ENCODE results near the gene DAB2.

DAB2 gene

DNA sequence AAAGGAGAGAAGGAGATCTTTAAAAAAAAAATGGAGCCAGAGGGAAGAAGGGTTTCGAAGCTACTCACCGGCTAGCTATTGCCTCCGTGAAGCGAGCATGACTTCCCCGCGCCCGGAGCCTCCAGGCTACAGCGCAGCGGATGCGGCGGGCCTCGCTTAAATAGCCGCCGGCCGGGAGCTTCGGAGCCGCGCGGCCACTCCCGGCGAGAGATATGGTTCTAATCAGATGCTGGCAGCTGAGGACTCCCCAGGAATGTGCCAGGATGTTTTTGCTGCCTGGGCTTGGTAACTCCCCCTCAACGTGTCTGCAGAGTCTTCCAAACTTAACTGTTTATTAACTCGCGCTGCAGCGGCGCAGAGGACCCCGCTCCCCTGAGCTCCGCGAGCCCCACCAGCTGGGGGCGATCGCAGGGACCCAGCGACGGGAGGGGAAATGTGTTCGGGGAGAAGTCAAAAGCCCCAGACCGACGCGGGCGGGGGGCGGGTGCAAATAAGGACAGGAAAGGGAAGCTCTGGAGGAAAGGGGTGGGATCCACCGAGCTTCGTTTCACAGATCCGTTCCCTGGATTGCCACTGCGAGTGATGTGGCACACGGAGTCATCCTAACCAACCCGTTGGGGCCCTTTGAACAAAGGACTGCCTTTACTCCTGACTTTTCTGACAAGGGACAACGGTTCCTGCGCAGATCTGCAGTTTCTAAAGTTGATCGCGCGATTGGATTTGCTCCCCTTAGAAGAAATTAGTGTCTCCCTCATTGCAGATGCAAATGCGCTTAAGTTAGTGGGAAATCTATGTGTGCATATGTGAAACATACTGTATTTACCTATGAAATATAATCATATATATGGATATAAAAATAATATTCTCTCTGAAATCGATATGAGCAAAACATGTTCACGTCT, at the start of gene DAB2:
Gene DAB2 (minus strand): TSS at position 245 of the 902 bp plus-strand sequence. CDS start 30,660 bp downstream, outside the sequence.
- DNase-seq (ENCODE audit: low read depth in 2 of 2): peak in 1 of 2 donors; percentile 28

DNA sequence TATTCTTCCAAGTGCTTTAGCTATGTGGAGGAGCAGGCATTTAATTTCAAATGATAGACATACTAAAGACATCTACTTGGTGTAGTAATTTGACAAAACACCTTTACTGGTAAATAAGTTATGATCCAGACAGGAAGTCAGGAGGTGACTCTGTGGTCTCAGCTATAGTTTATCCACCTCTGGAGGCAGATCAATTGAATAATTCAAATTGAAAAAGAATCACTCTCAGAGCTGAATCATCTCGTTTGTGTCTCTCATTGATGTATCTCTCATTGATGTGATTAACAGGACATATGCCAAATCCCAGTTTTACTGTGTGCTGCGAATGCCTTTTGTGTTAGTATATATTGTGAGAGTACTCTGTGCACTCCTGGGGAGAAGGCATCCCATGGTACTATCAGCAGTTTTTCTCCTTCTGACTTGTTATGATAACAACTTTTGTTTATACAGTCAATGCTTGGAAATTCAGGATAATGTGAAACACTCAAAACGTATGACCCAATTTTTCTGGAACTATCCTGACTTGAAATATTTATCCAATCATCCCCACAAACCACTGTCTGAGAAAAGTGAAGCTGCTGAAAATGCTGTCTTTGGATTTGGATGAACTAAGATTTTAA, 48.5 kb upstream of the DAB2 start:
- no peak for DNase-seq (ENCODE audit: low read depth in 2 of 2)

DNA sequence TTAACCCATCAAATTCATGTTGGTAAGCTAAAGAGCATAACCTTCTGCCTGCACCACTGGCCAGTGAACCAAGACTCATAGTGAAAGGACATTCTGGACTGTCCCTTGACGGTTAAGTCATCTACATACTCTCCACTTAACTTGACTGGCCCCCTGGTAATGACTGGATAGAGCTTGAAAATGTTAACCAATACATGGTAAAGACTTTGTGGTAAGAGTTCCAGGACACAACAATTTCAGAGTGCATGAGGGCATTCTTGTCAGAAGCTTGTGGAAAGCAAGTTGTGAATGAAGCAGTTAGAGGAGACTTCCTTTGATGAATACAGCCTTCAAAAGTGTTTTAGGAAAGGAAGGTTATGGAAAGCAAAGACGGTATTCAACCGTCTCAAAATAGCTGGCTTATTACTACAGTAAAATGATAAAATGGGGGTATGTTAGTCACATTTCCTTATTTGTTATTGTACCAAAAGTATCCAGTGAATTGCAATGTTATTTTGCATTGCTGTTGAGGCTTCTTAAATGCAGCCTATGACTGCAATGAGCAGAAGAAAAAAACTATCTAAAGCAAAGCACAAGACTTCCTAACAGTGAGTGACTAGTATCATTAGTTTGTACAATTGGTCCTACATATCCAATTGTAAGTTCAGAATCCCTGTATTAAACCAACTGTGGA, 47.2 kb upstream of the DAB2 start:
- no peak for DNase-seq (ENCODE audit: low read depth in 2 of 2)

DNA sequence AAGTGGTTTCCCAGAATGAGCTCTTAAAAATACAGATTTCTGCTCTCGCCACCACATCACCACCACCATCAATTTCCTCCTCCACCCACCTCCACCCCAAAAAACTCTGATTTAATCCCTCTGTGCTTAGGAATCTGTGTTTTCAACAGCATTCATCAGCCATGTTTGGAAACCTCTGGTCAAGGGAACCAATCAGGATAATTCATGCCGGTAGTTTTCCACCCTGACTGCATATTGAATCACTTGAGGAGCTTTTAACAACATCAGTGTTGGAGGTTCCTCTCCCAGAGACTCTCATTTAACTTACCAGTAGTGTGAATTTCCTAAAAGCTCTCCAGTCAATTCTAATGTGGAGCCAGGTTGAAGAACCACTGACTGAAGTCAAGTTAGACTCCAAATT, 46.0 kb upstream of the DAB2 start:
- DNase-seq (ENCODE audit: low read depth in 2 of 2): no peak

DNA sequence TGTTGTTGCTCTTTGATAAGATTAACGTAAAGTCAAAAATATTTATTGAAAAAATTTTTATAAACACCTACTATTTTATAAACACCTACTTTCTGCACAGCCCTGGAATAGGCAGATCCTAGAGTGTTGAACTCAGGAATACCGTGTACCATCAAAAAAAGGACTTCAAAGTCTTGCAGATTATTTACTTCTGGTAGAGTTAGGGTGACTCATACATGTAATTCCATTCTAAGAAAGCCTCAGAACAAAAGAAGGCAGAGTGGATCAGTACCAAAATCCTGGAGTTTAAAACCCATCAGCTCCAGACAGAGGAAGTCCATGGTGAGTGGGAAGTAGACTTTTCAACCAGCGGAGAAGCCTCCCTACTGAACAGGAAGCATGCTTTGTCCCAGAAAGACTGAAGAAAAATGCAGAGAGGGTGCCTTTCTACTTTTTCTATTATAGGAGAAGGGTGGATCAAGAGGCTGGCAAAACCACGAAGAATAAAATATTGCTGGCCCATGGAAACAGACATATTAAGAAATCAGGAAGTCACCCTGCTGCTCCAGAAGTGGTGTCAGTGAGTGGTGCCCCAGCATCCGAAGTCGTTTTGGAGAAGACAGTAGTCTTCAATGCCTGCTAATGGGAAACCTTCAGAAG, 45.1 kb upstream of the DAB2 start:
- DNase-seq (ENCODE audit: low read depth in 2 of 2): no peak

DNA sequence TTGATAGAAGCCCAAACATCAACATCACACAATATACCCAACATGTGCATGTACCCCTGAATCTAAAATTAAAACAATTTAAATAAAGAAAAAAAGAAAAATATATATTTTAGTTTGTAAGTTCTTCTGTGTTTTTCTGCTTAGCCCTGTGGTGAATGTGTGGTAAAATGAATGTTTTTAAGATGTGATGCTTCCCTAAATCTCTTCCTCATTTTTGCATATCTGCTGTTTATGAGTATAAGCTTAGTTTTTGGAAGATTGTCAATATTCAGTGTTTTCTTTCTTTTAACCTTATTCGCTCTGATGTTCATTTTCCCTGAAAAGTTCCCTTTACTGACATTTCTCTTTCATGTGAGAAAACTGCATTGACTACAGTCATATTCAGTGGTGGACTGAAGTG, 44.4 kb upstream of the DAB2 start:
- DNase-seq (ENCODE audit: low read depth in 2 of 2): no peak

DNA sequence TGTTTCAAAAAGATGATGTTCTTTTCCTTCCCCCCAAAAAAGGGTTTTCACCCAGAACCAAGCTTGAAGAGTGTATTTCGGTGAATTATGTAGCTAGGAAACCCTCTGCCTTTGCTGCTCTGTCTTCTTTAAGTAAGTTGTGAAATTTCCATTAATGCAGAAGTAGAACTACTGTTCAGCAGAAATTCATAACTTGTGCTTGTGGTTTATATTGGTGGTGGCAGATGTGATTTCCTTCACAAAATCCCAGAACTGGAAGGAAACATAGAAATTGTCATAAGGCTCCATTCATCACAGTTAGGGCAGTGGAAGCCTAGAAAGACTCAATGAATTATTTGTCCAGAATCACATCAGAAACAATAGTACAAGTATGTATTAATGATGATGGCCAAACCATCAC, 42.1 kb upstream of the DAB2 start:
- DNase-seq (ENCODE audit: low read depth in 2 of 2): no peak

DNA sequence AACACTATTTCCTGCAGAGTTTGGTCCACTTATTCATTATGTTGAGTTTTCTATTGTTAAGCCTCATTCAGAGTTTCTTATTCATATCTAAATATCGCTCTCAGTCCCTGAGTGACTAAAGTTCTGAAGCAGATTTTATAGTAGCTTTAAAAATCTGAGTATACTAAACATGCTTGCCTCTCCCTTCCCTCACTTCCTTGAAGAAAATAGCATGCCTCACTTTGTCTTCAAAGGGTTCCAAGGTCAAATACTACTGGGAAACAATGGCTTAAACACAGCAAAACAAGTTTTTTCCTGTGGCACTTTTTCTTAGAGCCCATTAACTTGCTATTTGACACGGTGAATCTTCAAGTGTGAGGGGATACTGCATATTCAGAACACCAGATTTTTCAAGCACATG, 41.1 kb upstream of the DAB2 start:
- no peak for DNase-seq (ENCODE audit: low read depth in 2 of 2)

DNA sequence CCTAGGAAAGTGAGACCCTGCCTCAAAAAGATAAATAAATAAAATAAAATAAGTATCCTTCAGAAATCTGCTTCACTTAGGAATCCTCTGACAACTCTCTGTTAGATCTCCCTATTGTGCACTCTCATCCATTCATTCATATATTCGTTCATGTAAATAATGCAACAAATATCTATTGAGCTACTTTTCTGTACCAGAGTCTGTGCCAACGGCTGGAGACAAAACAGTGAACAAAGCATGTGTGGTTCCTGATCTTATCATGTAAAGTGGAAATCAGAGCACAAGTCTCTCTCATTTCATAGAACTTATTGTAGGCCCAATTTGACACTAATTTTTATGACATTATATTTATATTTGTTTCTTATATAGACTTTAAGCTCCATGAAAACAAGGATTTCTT, 40.3 kb upstream of the DAB2 start:
- DNase-seq (ENCODE audit: low read depth in 2 of 2): no peak

DNA sequence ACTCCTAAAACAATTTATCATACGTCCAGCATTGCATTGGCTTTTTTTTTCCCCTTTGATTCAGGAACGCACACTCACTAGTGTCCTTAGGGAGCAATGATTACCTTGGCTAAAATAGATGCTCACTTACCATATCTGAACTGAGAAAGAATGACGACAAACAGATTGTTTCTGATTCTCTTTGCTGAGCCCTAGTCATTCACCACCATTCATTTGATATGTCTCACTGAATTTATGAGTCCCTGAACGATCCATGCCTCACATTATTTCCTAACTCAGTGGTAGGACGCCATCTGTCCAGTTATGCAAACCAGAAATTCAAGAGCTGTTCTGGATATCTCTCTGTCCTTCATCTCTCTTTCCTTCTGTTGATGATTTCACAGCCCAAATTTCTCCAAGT, 39.3 kb upstream of the DAB2 start:
- no peak for DNase-seq (ENCODE audit: low read depth in 2 of 2)

DNA sequence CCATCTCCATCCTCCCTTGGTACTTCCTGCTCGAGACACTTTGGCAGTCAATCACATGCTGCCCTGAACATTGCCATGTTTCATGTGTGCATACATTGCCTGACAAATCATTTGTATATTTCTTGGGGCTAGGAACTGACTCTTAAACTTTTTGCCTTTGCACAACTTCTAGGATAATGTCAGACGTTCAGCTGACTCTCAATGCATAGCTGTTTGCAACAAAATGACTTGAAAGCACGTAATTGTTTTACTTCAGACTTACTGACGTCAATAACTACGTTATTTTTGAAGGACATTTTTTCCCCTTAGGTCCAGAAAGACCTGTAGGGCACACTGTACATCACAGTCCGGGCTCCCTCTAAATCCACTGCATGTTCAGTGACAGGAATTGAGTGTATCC, 37.4 kb upstream of the DAB2 start:
- no peak for DNase-seq (ENCODE audit: low read depth in 2 of 2)

DNA sequence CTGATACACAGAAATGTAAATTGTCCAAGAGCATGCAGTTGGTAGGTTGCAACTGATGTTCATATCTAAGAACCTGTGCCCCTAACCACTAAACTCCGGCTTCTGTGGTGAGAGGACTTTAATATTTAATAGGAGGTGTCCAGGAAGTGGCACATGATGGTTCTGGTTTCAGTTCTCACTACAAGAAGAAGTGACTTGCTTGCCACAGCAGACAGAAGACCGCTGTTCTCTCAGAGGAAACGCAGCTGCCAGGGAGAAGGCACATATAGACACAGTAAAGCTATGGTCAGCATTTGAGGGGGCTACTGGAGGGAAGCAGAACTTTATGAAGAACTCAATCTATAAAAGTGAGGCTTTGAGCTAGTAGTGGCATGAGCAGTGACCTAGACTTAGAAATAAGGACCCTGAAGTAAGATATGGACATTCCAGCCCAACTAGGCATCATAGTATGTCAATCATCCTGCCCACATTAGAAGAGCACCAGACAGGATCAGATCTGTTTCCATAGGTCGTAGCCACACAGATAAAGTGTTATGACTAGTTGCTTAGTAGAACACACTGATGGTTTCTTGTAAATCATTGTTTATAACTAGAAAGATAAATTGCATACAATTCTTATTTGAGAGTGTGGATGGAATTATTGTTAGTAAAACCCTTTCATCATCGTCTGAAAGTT, 36.4 kb upstream of the DAB2 start:
- DNase-seq (ENCODE audit: low read depth in 2 of 2): no peak

DNA sequence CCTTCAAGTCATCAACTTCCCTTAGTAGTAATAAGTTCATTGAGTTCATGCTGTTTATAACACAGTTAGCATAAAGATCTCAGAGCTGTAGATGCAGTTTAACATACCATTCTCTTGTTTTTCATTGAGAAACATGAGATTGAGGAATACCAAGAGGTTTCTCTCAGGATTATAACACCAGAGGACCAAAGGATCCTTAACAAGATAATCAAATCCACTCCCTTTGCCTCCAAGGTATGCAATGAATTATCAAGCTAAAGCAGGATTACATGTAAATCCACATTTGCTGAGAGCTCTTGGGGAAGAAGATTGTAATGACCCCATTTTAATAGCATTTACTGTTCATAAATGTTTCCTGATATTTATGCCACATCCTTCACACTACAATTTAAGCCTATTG, 35.1 kb upstream of the DAB2 start:
- no peak for DNase-seq (ENCODE audit: low read depth in 2 of 2)

DNA sequence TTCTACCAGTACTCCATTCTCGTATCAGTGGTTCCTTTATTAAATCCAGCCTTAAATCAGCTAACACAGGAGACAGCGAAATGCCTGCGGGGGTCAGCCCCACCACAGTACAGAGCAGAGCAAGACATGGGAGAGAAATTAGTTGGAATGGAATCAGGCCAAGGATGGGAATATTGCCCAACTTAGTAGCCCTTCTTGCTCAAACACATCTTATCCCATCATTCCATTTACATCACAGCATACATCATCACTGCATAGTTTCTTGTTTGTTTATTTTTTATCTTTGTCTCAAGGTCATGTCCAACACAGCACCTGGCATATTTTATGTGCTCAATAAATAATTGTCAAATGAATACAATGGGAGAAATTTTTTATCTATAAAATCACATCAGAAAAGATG, 34.3 kb upstream of the DAB2 start:
- DNase-seq (ENCODE audit: low read depth in 2 of 2): no peak

DNA sequence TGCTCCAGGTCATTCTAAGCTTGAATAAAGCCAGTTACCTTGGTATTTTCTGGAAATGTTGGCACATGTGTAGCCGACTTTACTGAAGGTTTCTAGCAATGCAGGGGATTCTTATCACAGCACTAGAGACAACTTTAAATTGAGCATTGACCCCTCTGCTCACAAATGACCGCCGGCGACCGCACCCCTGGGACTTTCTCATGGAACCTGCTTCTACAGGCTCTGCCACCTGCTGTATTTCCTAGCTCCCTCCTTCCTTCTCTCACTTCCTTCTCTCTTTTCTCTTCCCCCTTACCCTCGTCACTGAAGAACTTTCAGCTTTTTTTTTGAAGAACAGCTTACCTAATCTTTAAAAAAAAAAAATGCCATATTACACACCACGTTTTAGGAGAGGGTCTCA, 30.9 kb upstream of the DAB2 start:
- no peak for DNase-seq (ENCODE audit: low read depth in 2 of 2)

DNA sequence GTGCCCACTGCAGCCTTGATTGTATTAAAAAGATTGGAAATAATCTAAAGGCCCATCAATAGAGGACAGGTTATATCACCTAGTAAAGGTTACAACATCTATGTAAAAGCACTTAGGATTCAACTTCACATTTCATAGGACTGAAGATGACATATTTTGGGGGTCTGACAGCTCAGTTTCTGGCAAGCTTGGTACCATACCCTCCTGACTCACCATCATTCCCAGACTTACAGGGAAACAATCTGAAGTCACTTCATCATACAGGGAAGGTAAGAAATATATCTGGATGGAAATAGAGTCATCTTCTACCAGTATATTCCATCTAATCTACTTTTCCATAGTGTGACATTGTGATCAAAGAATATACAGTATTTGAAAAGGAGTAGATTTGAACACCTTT, 28.8 kb upstream of the DAB2 start:
- DNase-seq (ENCODE audit: low read depth in 2 of 2): no peak

DNA sequence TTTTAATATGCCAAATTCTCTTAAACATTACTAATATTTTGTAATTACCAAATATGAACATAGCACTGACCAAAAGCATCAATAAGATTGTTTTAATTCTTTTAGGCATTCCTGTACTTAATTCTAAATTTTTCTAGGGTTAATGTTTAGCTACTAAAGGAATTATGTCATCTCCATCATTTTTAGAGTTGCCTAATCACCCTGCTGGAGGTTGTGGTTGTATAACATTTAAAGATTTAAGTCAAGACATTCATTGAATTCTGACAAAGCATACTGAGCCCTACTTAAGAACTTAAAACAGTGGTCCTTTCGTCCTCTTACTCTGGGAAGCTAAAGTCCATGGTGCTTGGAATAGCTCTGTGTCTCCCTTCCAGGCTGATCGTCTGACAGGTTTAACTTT, 28.1 kb upstream of the DAB2 start:
- DNase-seq (ENCODE audit: low read depth in 2 of 2): no peak

DNA sequence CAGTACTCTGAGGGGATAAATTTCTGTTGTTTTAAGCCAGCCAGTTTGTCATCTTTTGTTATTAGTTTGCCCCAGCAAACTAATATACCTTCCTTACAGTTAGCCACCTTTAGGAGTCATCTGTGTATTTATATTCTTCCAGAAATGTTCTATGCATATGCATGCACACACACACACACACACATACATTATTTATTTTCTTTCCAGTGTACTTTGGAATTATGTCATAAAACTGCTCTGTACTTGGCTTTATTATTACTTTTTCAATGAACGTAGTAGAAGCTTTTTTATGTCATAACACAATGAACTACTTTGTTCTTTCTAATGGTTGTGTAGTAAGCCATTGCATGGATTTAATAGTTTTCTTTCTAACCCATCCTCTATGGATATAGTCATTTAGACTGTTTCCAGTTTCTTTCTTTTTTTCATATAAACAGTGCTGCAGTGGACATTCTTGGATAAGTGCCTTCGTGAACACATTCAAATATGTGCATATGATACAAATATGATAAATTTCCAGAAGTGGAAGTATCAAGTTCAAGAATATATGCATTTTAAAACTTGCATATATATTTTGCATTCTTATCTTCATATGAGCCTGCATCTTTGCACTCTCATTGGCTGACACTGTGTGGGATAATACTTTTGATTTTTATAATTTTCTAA, 26.6 kb upstream of the DAB2 start:
- no peak for DNase-seq (ENCODE audit: low read depth in 2 of 2)

DNA sequence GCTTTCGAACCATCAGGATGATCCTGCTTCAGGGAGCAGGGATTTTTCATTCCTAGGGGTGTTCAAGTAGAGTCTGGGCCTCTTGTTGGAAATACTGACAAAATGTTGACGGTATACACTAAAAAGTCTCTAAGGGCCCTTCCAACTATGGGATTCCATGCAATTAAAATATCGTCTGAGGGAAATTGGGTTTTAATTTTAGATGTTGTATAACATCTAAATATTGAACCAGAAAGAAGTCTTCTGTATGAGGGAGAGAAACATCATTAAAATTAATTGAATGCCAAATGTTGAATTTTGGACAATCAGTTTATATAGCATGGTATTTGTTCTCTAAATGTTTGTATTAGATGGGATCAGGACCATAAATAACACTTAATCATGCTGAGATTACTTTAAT, 25.7 kb upstream of the DAB2 start:
- DNase-seq (ENCODE audit: low read depth in 2 of 2): no peak

DNA sequence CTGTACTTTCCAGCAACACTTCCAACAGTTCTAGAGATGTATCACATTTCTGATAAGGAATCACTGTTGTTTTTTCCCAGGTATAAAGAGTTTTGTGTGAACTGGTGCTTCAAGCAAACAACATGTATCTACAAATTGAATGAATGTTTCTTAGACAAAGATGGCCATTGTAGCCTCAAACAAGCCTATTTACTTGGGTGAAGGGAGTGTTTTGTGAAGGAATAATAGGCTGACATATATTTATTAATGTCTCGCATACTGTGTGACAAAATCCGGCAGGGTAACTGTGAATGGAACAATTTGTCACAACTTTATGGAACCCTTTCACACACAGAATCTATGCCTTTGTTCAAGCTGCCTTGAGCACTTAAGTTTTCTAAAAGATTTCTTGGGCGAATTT, 24.8 kb upstream of the DAB2 start:
- no peak for DNase-seq (ENCODE audit: low read depth in 2 of 2)

DNA sequence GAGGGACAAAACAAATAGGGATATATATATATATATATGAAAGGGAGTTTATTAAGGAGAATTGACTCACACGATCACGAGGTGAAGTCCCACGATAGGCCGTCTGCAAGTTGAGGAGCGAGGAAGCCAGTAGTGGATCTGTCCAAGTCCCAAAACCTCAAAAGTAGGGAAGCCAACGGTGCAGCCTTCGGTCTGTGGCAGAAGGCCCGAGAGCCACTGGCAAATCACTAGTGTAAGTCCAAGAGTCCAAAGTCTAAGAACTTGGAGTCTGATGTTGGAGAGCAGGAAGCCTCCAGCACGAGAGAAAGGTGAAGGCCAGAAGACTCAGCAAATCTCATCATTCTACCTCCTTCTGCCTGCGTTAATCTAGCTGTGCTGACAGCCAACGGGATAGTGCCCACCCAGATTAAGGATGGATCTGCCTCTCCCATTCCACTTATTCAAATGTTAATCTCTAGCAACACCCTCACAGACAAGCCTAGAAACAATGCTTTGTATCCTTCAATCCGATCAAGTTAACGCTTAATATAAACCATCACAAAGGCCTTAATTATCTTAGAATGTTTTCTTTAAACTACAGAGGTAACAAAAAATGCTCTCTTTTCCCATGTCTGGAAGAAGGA, 23.8 kb upstream of the DAB2 start:
- DNase-seq (ENCODE audit: low read depth in 2 of 2): no peak

Measured in stimulated activated CD4-positive, alpha-beta T cell treated with anti-CD3 and anti-CD28 coated beads, Interleukin-1b, Interleukin-23, amount 100 ng/mL, for 4 hours (primary cell).